HG02884 (cell line): ENCODE measurements around the gene PSKH1.
"Not testable (repeated sequence)": the region's sequence is repeated elsewhere in the genome, so short reads cannot be mapped to it uniquely, and the experiment has no call there.

ENCODE experiments used
- ATAC-seq: cut with Tn5 transposase; IDR thresholded peaks from one replicate; pipeline ENCODE4 v1.9.1; 2021; ENCODE audit warnings: mild to moderate bottlenecking, moderate library complexity; ENCODE audit not compliant: unreplicated experiment

PSKH1 gene

DNA sequence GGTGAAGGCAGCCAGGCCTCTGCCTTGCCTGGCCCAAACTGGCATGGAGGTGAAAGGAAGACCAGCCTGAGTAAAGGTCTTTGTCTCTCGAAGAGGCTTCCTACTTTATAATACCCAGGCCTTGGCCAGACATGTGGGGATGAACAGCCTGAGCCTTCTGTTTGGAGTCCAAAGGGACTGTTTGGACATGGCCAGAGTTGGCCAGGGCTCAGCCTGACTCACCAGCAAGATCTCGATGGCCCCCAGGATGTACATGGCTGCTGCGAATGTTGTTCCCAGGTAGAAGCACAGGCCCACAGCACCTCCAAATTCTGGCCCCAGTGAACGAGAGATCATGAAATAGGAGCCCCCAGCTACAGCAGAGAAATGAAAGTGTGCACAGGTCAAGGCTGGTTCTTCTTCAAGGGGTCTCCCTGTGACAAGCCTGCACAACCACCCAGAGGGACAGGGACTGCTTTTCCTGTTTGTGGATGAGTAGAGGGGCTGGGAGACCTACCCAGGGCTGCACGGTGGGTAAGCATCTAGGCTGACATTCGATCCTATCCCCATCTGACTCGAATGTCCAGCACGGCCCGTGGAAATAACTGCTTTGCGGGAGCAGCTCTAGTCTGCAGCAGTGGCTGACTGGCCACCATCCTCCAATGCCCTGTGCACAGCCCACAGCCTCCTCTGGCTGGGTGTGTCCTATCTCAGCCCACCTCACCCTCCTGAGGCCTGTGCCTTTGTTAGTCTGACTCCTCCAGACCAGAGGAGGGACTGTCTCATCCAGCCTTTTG lies 61.6 kb downstream of the PSKH1 start:
- ATAC-seq = no peak

GRCh38 chr16:67957622-67958021 lies 64.6 kb downstream of the PSKH1 start:
- no peak for ATAC-seq

DNA sequence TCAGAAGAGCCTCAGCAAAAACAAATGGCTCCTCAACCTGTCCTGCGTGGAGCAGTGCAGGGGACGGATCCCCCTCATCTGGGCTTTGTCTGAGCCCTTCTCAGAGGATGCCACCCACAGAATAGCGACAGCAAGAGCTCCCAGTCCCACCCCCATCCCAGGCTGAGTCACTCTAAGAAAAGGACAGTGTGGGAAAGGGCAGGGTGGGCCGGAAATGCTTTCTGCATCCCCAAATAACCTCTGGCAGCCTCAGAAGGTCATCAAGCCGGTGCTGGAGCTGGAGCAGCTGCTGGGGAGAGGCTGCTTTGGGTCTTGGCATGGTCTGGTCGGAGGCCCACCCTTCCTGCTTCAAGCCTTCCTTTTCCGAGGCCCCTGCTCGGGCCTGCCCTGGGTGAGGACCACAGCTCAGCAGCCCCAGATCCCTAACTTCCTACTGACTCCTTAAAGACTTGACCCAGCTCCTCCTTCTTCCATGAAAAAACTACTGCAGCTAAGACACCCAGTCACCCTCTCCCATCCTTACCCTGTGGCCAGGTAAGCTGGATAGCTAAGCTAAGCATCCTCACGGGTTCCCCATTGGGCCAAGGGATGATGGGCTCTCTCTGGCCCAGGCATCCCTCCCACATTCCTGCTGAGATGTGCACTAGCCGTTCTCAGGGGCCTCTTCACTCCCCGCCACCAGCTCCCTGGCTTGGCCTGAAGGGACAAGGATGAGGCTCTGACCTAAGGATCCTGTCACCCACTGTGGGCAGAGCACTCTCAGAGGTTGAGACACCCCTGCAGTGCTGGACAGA lies 66.7 kb downstream of the PSKH1 start:
- no peak for ATAC-seq

GRCh38 chr16:67961551-67961957 lies 68.5 kb downstream of the PSKH1 start:
- no peak for ATAC-seq

DNA sequence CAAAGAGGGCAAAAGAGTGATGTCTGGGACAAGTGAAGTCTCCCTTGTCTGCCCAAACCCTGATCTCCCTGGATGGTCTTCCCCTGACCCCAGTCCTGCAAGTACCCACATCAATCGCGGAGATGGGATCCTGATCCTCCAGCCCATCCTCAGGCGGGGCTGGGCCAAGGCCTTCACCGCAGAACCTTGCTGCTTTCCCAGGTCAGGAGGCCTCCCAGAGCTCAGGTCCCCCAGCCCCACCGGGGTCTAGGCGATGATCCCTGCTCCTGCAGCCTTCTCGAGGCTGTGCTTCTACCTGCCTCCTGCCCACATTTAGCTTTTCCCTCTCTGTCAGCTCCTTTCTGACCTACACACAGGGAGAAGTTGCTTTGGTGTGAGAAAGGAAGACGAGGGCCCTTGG lies 69.1 kb downstream of the PSKH1 start:
- no peak for ATAC-seq

- no peak for ATAC-seq
These were observed 70.2 kb downstream of the PSKH1 start for GRCh38 chr16:67963292-67963661.

DNA sequence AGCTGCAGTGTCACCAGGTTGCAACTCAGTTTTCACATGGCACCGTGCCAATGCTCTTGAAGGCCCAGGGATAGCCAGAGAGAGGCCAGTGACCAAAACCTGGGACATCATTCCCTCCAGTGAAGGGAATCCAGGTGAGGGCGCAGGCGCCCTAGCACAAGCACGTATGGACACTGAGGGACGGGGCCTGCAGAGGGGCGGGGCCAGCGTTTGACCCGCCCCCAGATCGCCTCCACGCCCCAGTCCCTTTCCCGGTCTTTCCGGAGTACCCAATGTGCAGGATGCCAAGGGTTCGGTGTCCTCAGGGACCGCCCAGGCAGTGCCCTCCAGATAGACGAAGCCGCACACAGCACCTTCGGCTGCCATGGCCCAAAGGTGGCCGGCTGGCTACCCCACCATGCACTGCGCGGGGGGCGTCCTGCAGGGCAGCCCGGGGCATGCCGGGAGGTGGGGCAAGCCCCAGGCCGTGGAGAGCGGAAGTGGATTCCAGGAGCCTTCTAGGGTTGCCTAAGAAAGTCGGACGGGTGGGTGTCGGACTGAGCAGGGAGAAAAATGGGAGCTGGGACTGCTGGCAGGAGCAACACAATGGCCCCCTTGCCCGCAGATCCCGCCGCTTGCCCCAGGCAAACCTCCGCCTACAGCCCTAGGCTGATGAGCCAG lies 70.7 kb downstream of the PSKH1 start:
- ATAC-seq = no peak

DNA sequence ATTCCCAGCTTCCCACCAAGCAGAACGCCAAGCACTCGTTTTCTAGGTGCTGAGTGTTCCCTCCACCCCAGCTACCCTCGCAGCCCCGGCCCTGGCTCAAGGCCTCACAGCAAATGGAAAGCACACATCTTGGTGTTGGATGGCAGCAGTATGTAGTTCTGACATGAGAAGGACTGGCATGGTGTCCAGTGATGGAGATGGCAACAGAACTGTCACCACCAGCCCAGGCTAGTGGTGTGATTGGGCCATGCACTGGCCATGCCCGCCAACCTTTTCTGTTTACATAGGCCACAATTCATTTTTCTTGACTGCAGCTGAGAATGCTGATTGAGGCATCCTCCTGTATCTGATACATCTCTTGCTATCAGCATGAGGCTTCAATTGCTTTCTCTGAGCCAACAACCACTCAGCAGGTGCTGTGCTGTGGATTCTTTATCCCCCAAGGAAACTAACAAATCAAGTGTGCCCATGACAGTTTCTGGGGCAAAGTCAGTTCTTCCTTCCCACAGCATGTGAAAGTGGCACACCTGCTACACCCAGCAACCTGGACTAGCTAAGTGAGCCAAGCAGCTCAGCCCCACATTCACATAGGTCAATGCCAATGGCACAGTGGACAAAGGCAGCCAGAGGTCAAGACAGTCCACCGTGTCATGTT lies 71.5 kb downstream of the PSKH1 start:
- no peak for ATAC-seq

- no peak for ATAC-seq
These were observed 72.9 kb downstream of the PSKH1 start for GRCh38 chr16:67965668-67966548.

DNA sequence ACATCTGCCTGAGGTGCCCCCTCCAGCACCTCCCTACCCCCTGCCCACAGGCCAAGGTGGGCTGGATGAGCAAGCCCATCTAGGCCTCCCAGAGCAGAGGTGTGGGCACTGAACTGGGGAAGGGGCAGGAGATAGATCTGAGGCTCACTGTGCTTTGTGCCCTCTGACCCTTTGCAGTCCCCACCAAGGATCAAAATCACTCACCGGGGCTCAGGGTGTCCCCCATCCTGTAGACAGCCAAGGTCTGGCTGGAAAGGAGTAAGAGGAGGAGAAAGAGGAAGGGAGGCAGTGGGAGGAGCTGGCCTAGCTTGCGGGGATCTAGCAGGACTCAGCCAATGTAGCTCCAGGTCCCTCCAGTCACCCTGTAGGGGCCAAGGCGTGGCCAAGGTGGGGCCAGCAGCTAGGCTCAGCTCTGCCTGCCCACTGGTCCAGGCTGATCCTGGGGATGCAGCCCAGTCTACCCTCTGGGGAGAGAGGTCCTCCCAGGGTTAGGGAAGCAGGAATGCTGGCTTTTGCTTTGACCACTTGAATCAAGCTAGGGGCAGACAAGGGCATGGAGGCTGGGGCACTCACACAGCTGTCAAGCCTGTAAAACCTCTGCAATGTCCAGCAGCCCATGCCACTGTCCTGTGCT lies 73.6 kb downstream of the PSKH1 start:
- no peak for ATAC-seq

DNA sequence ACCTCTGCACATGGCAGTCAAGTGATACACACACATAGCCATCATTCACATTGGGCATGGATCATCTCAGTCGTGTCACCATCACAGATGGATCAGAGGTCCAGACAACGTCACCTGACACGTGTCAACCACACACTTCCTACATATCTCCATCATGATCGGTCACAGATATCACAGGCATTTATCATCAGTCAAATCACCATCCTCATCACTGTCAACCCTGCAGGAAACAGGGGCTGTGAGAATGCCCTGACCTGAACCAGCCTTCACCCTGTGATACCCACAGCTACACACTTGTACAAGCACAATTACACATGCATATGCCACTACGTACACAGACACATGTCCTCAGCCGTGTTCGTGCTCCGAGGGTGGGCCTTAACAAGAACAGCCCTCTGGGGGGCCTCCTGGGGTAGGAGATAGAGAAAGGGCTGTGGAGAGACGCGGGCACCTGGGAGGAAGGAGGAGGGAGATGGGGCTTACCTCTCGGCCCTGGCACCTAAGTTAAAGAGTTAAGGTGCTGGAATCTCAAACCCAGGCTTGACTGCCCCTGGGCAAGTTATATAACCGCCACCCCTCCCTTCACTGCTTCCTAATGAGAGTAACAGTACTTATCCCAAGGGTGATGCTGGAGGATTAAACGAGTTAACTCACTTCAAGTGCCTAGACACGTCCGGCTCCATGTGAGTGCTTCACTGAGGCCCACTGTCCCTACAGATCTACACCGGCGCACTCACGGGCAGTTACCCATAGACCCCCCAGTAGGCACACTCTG lies 74.3 kb downstream of the PSKH1 start:
- ATAC-seq = no peak

- ATAC-seq = peak; percentile 25
These were observed 74.9 kb downstream of the PSKH1 start for GRCh38 chr16:67967958-67968399.

- ATAC-seq = peak; percentile 60
These were observed 75.6 kb downstream of the PSKH1 start, which contains the start of gene SLC12A4 for GRCh38 chr16:67968400-67969253. SLC12A4 (minus strand) TSS chr16:67968637; CDS start chr16:67968553, 84 bp downstream.

- ATAC-seq = no peak
These were observed 76.4 kb downstream of the PSKH1 start for GRCh38 chr16:67969254-67970039.

DNA sequence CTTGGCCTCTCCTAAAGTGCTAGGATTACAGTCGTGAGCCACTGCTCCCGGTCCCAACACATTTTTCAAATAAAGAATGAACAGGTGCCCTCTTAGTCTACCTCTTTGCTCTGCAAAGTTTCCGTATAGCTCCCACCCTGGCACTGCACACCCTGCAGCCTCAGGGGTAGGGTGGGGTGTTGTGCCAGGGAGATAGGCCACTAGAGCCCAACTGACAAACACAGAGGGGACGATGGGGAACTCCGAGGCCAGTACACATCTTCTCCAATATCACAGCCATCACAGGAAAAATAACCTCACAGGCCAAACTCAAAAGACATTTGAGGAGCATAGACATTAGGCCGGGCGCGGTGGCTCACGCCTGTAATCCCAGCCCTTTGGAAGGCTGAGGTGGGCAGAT lies 78.1 kb downstream of the PSKH1 start:
- ATAC-seq = no peak

DNA sequence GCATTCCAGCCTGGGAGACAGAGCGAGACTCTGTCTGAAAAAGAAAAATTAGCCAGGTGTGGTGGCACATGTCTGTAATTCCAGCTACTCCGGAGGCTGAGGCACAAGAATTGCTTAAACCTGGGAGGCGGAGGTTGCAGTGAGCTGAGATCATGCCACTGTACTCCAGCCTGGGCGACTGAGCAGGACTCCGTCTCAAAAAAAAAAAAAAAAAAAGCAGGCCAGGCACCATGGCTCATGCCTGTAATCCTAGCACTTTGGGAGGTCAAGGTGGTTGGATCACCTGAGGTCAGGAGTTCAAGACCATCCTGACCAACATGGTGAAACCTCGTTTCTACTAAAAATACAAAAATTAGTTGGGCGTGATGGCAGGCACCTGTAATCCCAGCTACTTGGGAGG lies 79.2 kb downstream of the PSKH1 start:
- not testable (repeated sequence) for ATAC-seq
